Measurements from ENCODE around the gene UBE2J2. TPM values are rescaled to one million over a fixed set of nuclear protein-coding genes. Genes with fewer than 3 reads are reported as not detected.

The UBE2J2 gene
- total RNA-seq, 1 experiment from 2014 or later, result 83.4 TPM

DNA sequence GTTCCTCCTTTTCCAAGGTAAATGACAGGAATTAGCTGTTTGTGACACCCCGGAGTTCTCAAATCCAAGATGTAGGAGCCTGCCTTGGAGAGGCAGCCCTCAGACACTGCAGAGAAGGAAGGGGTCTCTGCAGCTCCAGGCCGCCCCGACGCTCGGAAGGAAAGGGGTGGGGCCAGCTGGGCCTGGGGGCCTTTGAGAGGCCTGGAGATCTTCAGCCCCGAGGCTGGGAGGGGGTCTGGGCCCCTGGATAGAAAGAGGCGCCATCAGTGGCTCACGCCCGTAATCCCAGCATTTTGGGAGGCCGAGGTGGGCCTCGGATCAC is 66.1 kb downstream of the UBE2J2 start:
- no peak overlapping the region for H4K91ac ChIP-seq (ENCODE audit: insufficient read length, low read depth, low read length)
- DNase-seq, result no peak
- no peak overlapping the region for H3K18ac ChIP-seq (ENCODE audit: insufficient read length, low read depth, low read length)
- H3T11ph ChIP-seq (ENCODE audit: low read length), result no peak overlapping the region
- no peak overlapping the region for H4K8ac ChIP-seq (replicated peaks; ENCODE audit: insufficient read length, low read depth, low read length)
- H2BK5ac ChIP-seq (ENCODE audit: insufficient read length, low read length), result no peak overlapping the region
- no peak overlapping the region for H2BK15ac ChIP-seq (ENCODE audit: low read depth, low read length)
- no peaks in the 10 kb centered on the region; the same call in 1 of the 2 replicates for H3K27me3 ChIP-seq (ENCODE audit: insufficient read depth, low read length)
- peaks cover 2 to 6% of the 10 kb centered on the region in 2 experiments; a peak in 2 of 4 replicates for H3K4me1 Mint-ChIP-seq
- H3K36me3 Mint-ChIP-seq (ENCODE audit: insufficient read depth in 1 of 3, low read depth in 3 of 3), result no peaks in the 10 kb centered on the region
- no CpG with 5 or more reads among the region's 11 CpGs for WGBS (ENCODE audit: extremely low coverage, insufficient read length, low lambda C conversion rate)
- H3K9me3 ChIP-seq (ENCODE audit: control insufficient read depth, low read depth, low read length), result no peaks in the 10 kb centered on the region
- H3K27ac Mint-ChIP-seq, result no peak overlapping the region
- H4K20me1 ChIP-seq (ENCODE audit: control insufficient read depth, insufficient read depth, insufficient read length), result no peaks in the 10 kb centered on the region
- H2BK12ac ChIP-seq (ENCODE audit: insufficient read length, low read depth, low read length), result no peak overlapping the region
- H3K27me3 Mint-ChIP-seq (ENCODE audit: low read depth), result peaks cover 20% of the 10 kb centered on the region
- H3K4me3 Mint-ChIP-seq, result no peak overlapping the region
- H4K5ac ChIP-seq (ENCODE audit: insufficient read length, low read depth, low read length), result no peak overlapping the region
- no peak overlapping the region for H3K14ac ChIP-seq (ENCODE audit: insufficient read depth, low read length)
- no peak overlapping the region for H2BK20ac ChIP-seq (ENCODE audit: low read depth, low read length, poor library complexity, severe bottlenecking)
- no peak overlapping the region for H2AFZ ChIP-seq (ENCODE audit: low read length)
- H3K79me2 ChIP-seq (ENCODE audit: insufficient read depth, low read length), result no peaks in the 10 kb centered on the region
- H3K4ac ChIP-seq (ENCODE audit: low read depth, low read length), result no peak overlapping the region
- H2BK120ac ChIP-seq (ENCODE audit: low read depth, low read length, poor library complexity, severe bottlenecking), result no peak overlapping the region
- H3K56ac ChIP-seq (ENCODE audit: insufficient read length, low read depth, low read length), result no peak overlapping the region
- H3K4me2 ChIP-seq (ENCODE audit: insufficient read depth, insufficient read length, low read length), result no peak overlapping the region
- H3K4me1 ChIP-seq (ENCODE audit: insufficient read depth, low read length), result no peaks in the 10 kb centered on the region
- no peak overlapping the region for H3K27ac ChIP-seq (ENCODE audit: insufficient read length, low read depth, low read length)
- TF ChIP-seq, protein P1, sequence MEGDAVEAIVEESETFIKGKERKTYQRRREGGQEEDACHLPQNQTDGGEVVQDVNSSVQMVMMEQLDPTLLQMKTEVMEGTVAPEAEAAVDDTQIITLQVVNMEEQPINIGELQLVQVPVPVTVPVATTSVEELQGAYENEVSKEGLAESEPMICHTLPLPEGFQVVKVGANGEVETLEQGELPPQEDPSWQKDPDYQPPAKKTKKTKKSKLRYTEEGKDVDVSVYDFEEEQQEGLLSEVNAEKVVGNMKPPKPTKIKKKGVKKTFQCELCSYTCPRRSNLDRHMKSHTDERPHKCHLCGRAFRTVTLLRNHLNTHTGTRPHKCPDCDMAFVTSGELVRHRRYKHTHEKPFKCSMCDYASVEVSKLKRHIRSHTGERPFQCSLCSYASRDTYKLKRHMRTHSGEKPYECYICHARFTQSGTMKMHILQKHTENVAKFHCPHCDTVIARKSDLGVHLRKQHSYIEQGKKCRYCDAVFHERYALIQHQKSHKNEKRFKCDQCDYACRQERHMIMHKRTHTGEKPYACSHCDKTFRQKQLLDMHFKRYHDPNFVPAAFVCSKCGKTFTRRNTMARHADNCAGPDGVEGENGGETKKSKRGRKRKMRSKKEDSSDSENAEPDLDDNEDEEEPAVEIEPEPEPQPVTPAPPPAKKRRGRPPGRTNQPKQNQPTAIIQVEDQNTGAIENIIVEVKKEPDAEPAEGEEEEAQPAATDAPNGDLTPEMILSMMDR (conservative IDR thresholded peaks at IDR 0.05), result no peak
- no peaks in the 10 kb centered on the region for H3K79me1 ChIP-seq (ENCODE audit: insufficient read depth, low read depth, low read length, poor library complexity, severe bottlenecking)
- H3K9me3 Mint-ChIP-seq, result no peaks in the 10 kb centered on the region
- no peak overlapping the region for H2AK5ac ChIP-seq (ENCODE audit: insufficient read length, low read length)
- H3K23ac ChIP-seq (ENCODE audit: insufficient read length, low read depth, low read length), result no peak overlapping the region
- peaks cover 3% of the 10 kb centered on the region for H3K23me2 ChIP-seq (ENCODE audit: insufficient read length, low read depth, low read length, poor library complexity, severe bottlenecking)
- H3K9ac ChIP-seq (ENCODE audit: extremely low read depth, insufficient read length, low read length), result no peak overlapping the region

Data from H9 (cell line).